GM21360 (cell line): ENCODE measurements around the gene SNPH.
"Not testable (repeated sequence)": the region's sequence is repeated elsewhere in the genome, so short reads cannot be mapped to it uniquely, and the experiment has no call there.

Source experiments
- ATAC-seq: cut with Tn5 transposase; IDR thresholded peaks from one replicate; pipeline ENCODE4 v1.9.1; 2021; ENCODE audit warnings: mild to moderate bottlenecking, moderate library complexity; ENCODE audit not compliant: unreplicated experiment

SNPH gene

GRCh38 chr20:1335961-1336698 lies 70.0 kb downstream of the SNPH start:
- ATAC-seq = no peak

GRCh38 chr20:1336699-1337367 lies 70.7 kb downstream of the SNPH start:
- no peak for ATAC-seq

GRCh38 chr20:1337441-1337840 lies 71.3 kb downstream of the SNPH start:
- no peak for ATAC-seq

GRCh38 chr20:1338096-1338495 lies 72.0 kb downstream of the SNPH start:
- no peak for ATAC-seq

GRCh38 chr20:1338801-1339200 lies 72.7 kb downstream of the SNPH start:
- ATAC-seq = no peak

GRCh38 chr20:1341561-1342265 lies 75.6 kb downstream of the SNPH start:
- no peak for ATAC-seq

GRCh38 chr20:1343446-1344124 lies 77.5 kb downstream of the SNPH start:
- not testable (repeated sequence) for ATAC-seq

GRCh38 chr20:1345030-1345755 lies 79.1 kb downstream of the SNPH start:
- no peak for ATAC-seq

GRCh38 chr20:1345756-1346093 lies 79.6 kb downstream of the SNPH start:
- no peak for ATAC-seq

- ATAC-seq = no peak
Observed at GRCh38 chr20:1346315-1346969, 80.3 kb downstream of the SNPH start.

- ATAC-seq = no peak
Observed at GRCh38 chr20:1353956-1354355, 87.9 kb downstream of the SNPH start.

GRCh38 chr20:1357921-1358671 lies 92.0 kb downstream of the SNPH start:
- ATAC-seq = no peak
